ENCODE results near the gene DOK1. TPM values are rescaled to one million over a fixed set of nuclear protein-coding genes. Genes with fewer than 3 reads are reported as not detected.

DOK1 gene
- polyA plus RNA-seq, 3 donors: 48.0 to 53.6 (median 49.3) TPM

DNA sequence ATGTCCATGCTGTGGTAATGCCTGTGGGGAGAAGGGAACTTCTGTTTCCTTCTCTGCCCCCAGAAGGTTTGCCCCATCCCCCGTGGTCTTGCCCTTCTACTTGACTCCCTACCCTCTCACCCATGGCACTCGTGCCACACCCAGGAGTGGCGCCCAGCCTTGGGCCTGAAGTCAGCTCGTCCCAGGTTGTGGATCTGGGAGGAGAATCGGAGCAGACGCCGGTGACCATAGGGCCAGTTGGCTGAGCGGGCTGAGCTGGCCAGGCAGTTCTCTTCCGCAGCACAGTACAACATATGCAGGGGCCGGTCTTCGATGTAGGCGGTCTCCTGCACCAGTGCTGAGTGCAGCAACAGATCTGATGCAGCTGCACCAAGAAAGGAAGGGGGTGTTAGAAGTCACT is 20.1 kb upstream of the DOK1 start:
- H3K9ac ChIP-seq (ENCODE audit: insufficient read depth, low read length, poor library complexity, severe bottlenecking): no peak overlapping the region

DNA sequence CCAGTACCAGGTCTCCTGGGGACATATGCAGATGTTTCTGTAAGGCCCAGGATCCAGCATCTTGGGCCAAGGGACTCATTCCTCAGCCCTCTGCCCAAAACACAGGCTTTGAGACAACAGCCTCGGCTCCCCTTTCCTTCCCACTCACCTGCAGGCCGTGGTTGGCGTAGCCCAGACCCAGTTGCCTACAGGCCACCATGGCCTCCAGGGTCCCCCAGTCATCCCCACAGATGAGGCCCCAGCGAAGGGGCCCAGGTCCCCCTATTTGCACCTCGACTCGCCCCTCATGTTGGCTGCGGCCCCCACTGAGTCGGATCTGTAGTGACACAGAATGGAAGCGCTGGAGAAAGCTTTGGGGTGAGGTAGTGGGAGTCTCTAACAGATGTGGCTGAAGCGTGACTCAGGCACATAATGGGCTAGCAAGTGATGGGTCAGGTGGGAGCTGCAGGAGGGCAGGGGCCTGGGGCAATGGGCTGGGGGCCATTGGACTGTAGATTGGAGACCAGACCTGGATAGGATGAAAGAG is 19.0 kb upstream of the DOK1 start:
- Histone ChIP-seq H3K27ac (ENCODE audit: low read depth in 1 of 2, low read length in 2 of 2) (no peak overlapping the region), H3K9ac (ENCODE audit: insufficient read depth, low read length, poor library complexity, severe bottlenecking) (no peak overlapping the region), H3K4me3 (replicated peaks in 1 of 3; ENCODE audit: low read depth in 2 of 3, low read length in 3 of 3) (no peak overlapping the region), H3K4me2 (replicated peaks; ENCODE audit: extremely low read depth, low read length, poor library complexity, severe bottlenecking) (no peak overlapping the region), H2AFZ (ENCODE audit: insufficient read depth, low read depth, low read length, poor library complexity, severe bottlenecking) (no peak overlapping the region), H3K79me2 (ENCODE audit: insufficient read depth, low read length) (peaks cover under 1% of the 10 kb centered on the region), H3K4me1 (ENCODE audit: control insufficient read depth in 1 of 2, insufficient read depth in 2 of 2, low read length in 2 of 2) (peaks cover 17 to 23% of the 10 kb centered on the region in 2 donors), H3K9me3 (replicated peaks in 1 of 2; ENCODE audit: control insufficient read depth in 1 of 2, insufficient read depth in 1 of 2, low read length in 2 of 2) (no peaks in the 10 kb centered on the region), H4K20me1 (ENCODE audit: insufficient read depth, low read length) (no peaks in the 10 kb centered on the region), H3K36me3 (replicated peaks in 1 of 2; ENCODE audit: control insufficient read depth in 1 of 2, insufficient read depth in 2 of 2, low read length in 2 of 2) (peaks cover 6 to 18% of the 10 kb centered on the region in 2 donors), H3K27me3 (ENCODE audit: control insufficient read depth in 2 of 2, insufficient read depth in 2 of 2, low read length in 2 of 2) (no peaks in the 10 kb centered on the region)
- Mint-ChIP-seq H3K27ac (no peak overlapping the region), H3K4me1 (peaks cover 26% of the 10 kb centered on the region), H3K9me3 (no peaks in the 10 kb centered on the region), H3K36me3 (peaks cover 19 to 21% of the 10 kb centered on the region in 2 donors), H3K27me3 (ENCODE audit: low read depth in 3 of 3) (peaks cover 4 to 5% (median 4%) of the 10 kb centered on the region in 3 donors), H3K4me3 (no peak overlapping the region)
- intact Hi-C loops (cut with micrococcal nuclease): loop anchor here in 1 of 2 donors (10.0 kb wide), 1 partner anchor 49 kb away; no protein-coding TSS in a partner anchor
- no peak for DNase-seq
- TF ChIP-seq, protein P1, sequence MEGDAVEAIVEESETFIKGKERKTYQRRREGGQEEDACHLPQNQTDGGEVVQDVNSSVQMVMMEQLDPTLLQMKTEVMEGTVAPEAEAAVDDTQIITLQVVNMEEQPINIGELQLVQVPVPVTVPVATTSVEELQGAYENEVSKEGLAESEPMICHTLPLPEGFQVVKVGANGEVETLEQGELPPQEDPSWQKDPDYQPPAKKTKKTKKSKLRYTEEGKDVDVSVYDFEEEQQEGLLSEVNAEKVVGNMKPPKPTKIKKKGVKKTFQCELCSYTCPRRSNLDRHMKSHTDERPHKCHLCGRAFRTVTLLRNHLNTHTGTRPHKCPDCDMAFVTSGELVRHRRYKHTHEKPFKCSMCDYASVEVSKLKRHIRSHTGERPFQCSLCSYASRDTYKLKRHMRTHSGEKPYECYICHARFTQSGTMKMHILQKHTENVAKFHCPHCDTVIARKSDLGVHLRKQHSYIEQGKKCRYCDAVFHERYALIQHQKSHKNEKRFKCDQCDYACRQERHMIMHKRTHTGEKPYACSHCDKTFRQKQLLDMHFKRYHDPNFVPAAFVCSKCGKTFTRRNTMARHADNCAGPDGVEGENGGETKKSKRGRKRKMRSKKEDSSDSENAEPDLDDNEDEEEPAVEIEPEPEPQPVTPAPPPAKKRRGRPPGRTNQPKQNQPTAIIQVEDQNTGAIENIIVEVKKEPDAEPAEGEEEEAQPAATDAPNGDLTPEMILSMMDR (IDR thresholded peaks at IDR 0.05): no peak
- 99% methylated on average over 10 of the region's 10 CpGs for WGBS (ENCODE audit: insufficient coverage)

More for the DNA sequence above, 20.1 kb upstream of the DOK1 start:
- Histone ChIP-seq H3K79me2 (ENCODE audit: insufficient read depth, low read length) (peaks cover 10% of the 10 kb centered on the region), H3K4me1 (ENCODE audit: control insufficient read depth in 1 of 2, insufficient read depth in 2 of 2, low read length in 2 of 2) (peaks cover 18 to 24% of the 10 kb centered on the region in 2 donors), H4K20me1 (ENCODE audit: insufficient read depth, low read length) (no peaks in the 10 kb centered on the region), H3K4me2 (replicated peaks; ENCODE audit: extremely low read depth, low read length, poor library complexity, severe bottlenecking) (no peak overlapping the region), H3K27me3 (ENCODE audit: control insufficient read depth in 2 of 2, insufficient read depth in 2 of 2, low read length in 2 of 2) (no peaks in the 10 kb centered on the region), H3K36me3 (replicated peaks in 1 of 2; ENCODE audit: control insufficient read depth in 1 of 2, insufficient read depth in 2 of 2, low read length in 2 of 2) (peaks cover 6 to 18% of the 10 kb centered on the region in 2 donors), H3K9me3 (replicated peaks in 1 of 2; ENCODE audit: control insufficient read depth in 1 of 2, insufficient read depth in 1 of 2, low read length in 2 of 2) (no peaks in the 10 kb centered on the region), H3K27ac (ENCODE audit: low read depth in 1 of 2, low read length in 2 of 2) (no peak overlapping the region), H3K4me3 (replicated peaks in 1 of 3; ENCODE audit: low read depth in 2 of 3, low read length in 3 of 3) (no peak overlapping the region), H2AFZ (ENCODE audit: insufficient read depth, low read depth, low read length, poor library complexity, severe bottlenecking) (no peak overlapping the region)
- 96% methylated on average over 9 of the region's 12 CpGs for WGBS (ENCODE audit: insufficient coverage)
- DNase-seq: no peak
- H3K4me1 Mint-ChIP-seq: peaks cover 24% of the 10 kb centered on the region
- peaks cover 4 to 5% (median 4%) of the 10 kb centered on the region in 3 donors for H3K27me3 Mint-ChIP-seq (ENCODE audit: low read depth in 3 of 3)
- TF ChIP-seq, protein P1 (IDR thresholded peaks at IDR 0.05): no peak
- intact Hi-C loops (cut with micrococcal nuclease): loop anchor here in 1 of 2 donors (10.0 kb wide), 1 partner anchor 50 kb away; no protein-coding TSS in a partner anchor
- H3K27ac Mint-ChIP-seq: peak overlapping the region in 1 of 7 donors; percentile 14
- no peaks in the 10 kb centered on the region for H3K9me3 Mint-ChIP-seq
- H3K4me3 Mint-ChIP-seq: no peak overlapping the region
- peaks cover 19 to 21% of the 10 kb centered on the region in 2 donors for H3K36me3 Mint-ChIP-seq

All from CD14-positive monocyte (primary cell).